GM21786 (cell line): ENCODE measurements around the gene C11orf54.
"Not testable (repeated sequence)": the region's sequence is repeated elsewhere in the genome, so short reads cannot be mapped to it uniquely, and the experiment has no call there.

Source experiments
- ATAC-seq: cut with Tn5 transposase; IDR thresholded peaks from one replicate; pipeline ENCODE4 v1.9.1; 2021; ENCODE audit not compliant: unreplicated experiment

C11orf54 gene

DNA sequence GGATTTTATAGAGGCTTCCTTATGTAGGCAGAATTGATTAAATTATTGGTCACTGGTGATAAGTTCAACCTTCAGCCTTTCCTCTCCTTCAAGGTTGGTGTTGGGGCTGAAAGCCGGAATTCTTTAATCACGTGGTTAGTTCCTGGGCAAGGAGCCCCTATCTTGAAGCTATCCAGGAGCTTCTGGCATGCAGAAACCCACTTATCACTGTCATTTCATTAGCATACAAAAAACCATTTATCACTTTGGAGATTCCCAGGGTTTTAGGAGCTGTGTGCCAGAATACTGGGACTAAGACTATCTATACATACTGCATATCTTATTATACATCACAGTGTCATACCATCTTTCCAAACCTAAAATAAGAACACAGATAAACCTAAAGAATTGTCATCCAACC, 24.1 kb downstream of the C11orf54 start:
- no peak for ATAC-seq

DNA sequence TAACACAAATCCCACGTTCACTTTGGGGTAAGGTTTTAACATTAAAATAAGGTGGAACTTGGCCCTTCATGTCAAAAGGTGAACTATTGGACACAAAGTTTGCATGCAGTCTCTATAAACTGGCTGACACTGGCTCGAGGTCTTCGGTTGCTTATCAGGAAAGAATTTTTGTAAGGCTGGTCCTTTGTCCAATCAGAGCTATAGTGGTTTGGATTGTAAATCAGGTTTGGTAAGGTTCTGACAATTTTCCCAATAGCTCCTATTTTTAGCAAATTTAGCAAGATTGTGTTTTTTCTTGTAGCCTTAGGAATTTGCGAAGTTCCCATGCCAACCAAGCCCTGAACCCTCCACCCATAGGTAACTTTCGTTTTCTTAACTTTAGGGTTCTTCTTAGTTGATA, 25.0 kb downstream of the C11orf54 start:
- no peak for ATAC-seq

DNA sequence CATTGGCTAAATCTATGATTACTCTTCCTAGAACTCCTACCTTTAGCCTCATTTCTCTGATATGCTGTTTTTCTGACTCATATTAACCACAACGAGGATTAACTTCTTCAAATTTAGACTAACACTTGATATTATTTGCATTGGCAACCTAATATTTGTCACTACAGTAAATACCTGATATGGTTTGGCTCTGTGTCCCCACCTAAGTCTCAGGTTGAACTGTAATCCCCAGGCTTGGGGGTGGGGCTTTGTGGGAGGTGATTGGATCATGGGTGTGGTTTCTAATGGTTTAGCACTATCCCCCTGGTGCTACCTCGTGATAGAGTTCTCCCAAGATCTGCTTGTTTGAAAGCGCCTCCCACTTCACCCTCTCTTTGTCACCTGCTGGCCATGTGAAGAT, 25.5 kb downstream of the C11orf54 start:
- ATAC-seq = no peak

GRCh38 chr11:93770160-93770559, 28.7 kb downstream of the C11orf54 start:
- no peak for ATAC-seq

DNA sequence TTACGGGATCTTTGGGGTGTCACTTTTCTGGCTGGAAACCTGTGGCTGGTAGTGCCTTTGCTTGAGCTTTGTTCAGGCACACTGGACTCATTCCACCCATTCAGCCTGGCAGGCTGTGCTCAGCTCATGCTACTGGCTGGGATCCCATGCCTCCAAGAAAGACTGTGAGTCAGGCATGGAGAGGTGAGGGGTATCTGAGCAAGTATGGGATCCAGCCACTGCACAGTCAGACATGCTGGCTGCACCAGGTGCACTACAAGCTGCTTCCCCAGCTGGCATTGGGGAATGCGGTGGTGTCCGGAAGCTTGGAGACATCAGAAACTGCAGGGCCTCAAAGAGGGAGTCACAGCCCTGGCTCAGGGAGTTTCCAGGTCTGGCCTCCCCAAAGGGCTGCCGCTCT, 30.7 kb downstream of the C11orf54 start:
- no peak for ATAC-seq

- no peak for ATAC-seq
These were observed 31.6 kb downstream of the C11orf54 start for GRCh38 chr11:93773045-93773477.

DNA sequence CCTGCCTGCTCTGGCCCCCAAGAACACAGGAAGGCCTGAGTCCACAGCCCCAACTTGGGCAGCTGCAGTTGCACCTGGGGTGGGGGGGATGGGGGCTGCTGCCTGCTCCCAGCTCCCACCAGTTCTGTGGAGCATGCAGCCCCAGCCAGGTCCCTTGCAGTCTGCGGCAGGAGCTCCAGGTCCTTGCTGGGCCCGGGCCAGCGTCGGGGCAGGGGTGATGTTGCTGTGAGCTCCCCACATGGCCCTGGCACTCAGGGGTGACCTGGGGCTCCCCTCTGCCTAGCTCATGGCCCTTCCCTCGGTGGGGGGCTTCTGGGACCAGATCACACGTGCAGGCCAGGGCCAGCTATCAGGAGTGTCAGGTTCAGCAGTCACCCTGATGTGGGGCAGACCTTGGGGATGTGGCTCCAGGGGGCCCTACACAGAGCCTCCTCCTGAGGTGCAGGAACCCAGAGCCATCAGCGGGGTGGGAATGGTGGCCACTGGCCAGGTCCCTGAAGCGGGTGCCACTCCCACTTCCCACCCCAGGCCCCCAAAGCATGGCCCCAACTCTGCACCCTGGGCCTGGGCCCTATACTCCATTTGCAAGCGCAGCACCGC, 32.2 kb downstream of the C11orf54 start:
- ATAC-seq = no peak

- not testable (repeated sequence) for ATAC-seq
These were observed 33.1 kb downstream of the C11orf54 start for GRCh38 chr11:93774560-93774959.

GRCh38 chr11:93775289-93775688, 33.8 kb downstream of the C11orf54 start:
- ATAC-seq = no peak

DNA sequence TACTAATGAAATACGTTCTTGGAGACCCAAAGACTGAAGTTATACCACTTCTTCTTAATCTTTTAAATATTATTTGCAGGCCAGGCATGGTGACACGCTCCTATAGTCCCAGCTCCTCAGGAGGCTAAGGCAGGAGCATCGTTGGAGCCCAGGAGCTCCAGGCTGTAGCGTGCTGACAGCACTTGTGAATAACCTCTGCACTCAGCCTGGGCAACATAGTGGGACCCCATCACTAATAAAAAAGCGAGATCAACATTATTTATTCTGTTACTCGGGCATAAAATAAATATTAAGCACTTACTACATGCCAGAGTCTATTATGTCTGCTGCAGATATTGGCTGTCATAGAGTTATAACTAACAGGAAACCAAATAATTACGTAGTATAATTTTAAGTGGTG, 41.9 kb downstream of the C11orf54 start:
- ATAC-seq = no peak

DNA sequence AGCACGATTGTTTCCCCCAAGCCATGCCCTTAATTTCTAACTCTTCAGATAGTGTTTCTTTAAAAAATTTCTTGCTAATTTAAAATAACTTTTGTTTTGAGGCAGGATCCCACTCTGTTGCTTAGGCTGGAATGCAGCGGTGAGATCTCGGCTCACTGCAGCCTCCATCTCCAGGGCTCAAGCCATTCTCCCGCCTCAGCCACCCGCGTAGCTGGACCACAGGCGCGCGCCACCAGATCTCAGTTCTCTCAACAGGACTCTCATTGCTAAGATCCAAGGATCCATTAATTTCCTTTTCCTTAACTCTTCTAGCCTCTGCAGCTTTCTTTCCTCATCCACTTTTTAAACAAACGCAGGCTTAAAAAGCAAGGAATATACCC, 42.3 kb downstream of the C11orf54 start:
- peak; percentile 47 for ATAC-seq

- ATAC-seq = peak; percentile 97
These were observed 42.9 kb downstream of the C11orf54 start, which contains the start of gene MED17 for GRCh38 chr11:93784145-93784934. MED17 (plus strand) TSS chr11:93784282; CDS start chr11:93784514, 232 bp downstream.

DNA sequence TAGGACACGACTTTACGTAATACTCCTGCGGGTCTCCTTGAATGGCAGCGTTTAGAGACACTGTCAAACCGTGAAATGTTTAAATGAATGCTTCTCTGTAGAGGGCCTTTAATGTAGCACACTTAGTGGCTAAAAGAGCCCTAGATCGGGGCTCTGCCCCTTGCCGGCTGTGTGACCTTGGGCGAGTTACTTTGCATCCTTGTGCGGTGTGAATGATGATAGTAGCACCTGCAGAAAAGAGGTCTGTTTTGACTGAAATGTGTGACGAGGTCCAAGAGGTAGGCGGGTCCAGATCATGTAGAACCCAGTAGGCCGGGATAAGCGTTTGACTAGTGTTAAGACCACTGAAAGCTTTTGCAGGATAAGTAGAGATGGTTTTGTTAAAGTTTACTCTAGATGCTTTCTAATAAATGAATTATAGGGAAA, 43.5 kb downstream of the C11orf54 start:
- ATAC-seq = peak; percentile 18

DNA sequence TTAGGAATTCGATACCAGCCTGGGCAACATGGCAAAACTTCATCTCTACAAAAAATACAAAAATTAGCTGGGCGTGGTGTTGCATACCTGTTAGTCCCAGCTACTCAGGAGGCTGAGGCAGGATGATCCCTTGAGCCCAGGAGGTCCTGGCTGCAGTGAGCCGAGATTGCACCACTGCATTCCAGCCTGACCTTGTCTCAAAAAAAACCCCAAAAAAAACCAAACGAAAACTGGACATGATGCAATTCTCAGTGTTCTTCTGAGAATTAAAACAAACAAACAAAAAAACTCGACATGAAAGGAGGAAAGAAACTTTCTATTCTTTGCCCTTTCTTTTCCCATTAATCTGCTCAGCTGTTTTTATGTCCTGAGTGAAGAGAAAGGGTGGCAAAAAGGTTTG, 50.0 kb downstream of the C11orf54 start:
- no peak for ATAC-seq

GRCh38 chr11:93796441-93797231, 55.2 kb downstream of the C11orf54 start:
- ATAC-seq = no peak

DNA sequence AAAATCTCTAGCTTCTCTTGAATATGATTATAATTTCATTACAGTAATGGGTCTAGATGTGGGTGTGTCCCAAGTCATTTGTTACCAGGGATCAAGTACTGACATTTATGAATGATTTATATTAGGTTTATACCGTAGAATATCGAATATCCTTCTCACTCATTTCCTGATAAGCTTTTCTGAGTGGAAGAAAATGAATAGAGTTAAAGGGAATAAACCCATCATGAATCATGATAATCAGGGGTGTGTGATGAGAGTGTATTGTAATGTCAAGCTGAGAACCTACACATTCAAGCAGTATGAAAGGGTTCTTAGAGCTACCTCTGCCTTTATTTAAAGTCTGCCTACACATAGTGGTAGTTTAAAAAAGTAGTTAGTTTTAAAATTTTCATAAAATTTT, 59.9 kb downstream of the C11orf54 start:
- no peak for ATAC-seq

DNA sequence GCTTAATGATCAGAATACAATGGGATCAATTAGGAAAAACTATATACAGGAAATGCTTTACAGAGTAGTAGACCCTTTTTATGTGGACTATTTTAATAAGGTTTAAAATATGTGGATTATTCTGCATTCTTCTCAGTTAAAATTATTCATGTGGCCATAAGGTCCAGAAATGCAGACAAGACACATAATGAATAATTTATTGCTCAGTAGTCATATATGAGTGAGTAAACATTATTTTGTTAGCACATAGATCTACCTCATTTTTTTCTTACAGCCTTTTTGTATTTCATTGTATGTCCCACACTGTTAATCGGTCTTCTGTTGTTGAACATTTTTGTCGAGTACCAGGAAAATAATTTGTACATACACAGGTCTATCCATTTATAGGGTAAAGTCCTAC, 63.4 kb downstream of the C11orf54 start:
- no peak for ATAC-seq

- no peak for ATAC-seq
These were observed 66.5 kb downstream of the C11orf54 start for GRCh38 chr11:93807980-93808379.

- ATAC-seq = no peak
These were observed 72.5 kb downstream of the C11orf54 start for GRCh38 chr11:93813974-93814373.
